ENCODE measurements around the gene MEPE.
A peak's percentile ranks its signal among the peaks of the same experiment; 100 is the strongest.

MEPE gene

GRCh38 chr4:87862236-87862635 lies 29.5 kb downstream of the MEPE start:
- WGBS = 91% methylated on average over 2 of the region's 2 CpGs
- H3K27me3 ChIP-seq (ENCODE audit: insufficient read depth, low read length) = no peaks in the 10 kb centered on the region

GRCh38 chr4:87863486-87863885 lies 30.7 kb downstream of the MEPE start:
- Histone ChIP-seq H3K9ac (ENCODE audit: low read depth, low read length) (no peak overlapping the region), H3K27ac (ENCODE audit: low read depth, low read length) (no peak overlapping the region), H3K27me3 (ENCODE audit: insufficient read depth, low read length) (no peaks in the 10 kb centered on the region), H3K4me3 (ENCODE audit: low read length) (no peak overlapping the region), H3K9me3 (ENCODE audit: insufficient read depth, low read depth, low read length) (peaks cover 10% of the 10 kb centered on the region), H3K4me1 (ENCODE audit: insufficient read depth, low read length) (peaks cover 37% of the 10 kb centered on the region), H3K36me3 (ENCODE audit: insufficient read depth, low read length) (no peaks in the 10 kb centered on the region; the same call in 1 of the 2 replicates)
- 88% methylated on average over 23 of the region's 23 CpGs for WGBS

More at GRCh38 chr4:87862236-87862635, 29.5 kb downstream of the MEPE start:
- Histone ChIP-seq H3K36me3 (ENCODE audit: insufficient read depth, low read length) (no peaks in the 10 kb centered on the region; the same call in 1 of the 2 replicates), H3K4me1 (ENCODE audit: insufficient read depth, low read length) (peaks cover 24% of the 10 kb centered on the region), H3K27ac (ENCODE audit: low read depth, low read length) (no peak overlapping the region), H3K4me3 (ENCODE audit: low read length) (no peak overlapping the region), H3K9ac (ENCODE audit: low read depth, low read length) (no peak overlapping the region), H3K9me3 (ENCODE audit: insufficient read depth, low read depth, low read length) (peaks cover 10% of the 10 kb centered on the region)

- H3K9ac ChIP-seq (ENCODE audit: low read depth, low read length) = no peak overlapping the region
- peak overlapping the region; percentile 96; the same call in 1 of the 2 replicates for H3K27ac ChIP-seq (ENCODE audit: low read depth, low read length)
- no peaks in the 10 kb centered on the region for H3K27me3 ChIP-seq (ENCODE audit: insufficient read depth, low read length)
- 97% methylated on average over 1 of the region's 2 CpGs for WGBS
- no peaks in the 10 kb centered on the region; the same call in 1 of the 2 replicates for H3K36me3 ChIP-seq (ENCODE audit: insufficient read depth, low read length)
- peaks cover 10% of the 10 kb centered on the region for H3K9me3 ChIP-seq (ENCODE audit: insufficient read depth, low read depth, low read length)
- peaks cover 40% of the 10 kb centered on the region for H3K4me1 ChIP-seq (ENCODE audit: insufficient read depth, low read length)
- H3K4me3 ChIP-seq (ENCODE audit: low read length) = no peak overlapping the region
These were observed 31.6 kb downstream of the MEPE start for GRCh38 chr4:87864321-87864720.

DNA sequence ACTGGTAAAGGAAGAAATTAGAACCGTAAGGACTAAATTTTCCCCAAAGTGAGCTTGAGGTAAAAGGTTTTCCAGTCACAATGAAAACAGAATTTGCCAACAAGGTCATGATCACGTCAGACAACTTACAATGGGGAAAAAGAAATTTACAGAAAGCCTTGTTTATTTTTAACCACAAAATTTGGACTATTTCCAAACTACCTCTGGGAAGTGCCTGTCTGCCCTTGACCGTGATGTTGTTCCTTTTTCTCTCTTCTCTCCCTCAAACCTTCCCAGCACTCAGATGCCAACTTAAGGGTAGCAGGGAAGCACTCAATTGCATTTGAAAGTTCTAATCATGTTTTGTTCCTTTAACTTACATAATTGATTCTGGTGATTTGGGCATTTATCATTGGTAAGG lies 32.5 kb downstream of the MEPE start:
- H3K36me3 ChIP-seq (ENCODE audit: insufficient read depth, low read length) = no peaks in the 10 kb centered on the region; the same call in 1 of the 2 replicates
- H3K4me3 ChIP-seq (ENCODE audit: low read length) = peak overlapping the region; percentile 31
- no peaks in the 10 kb centered on the region for H3K27me3 ChIP-seq (ENCODE audit: insufficient read depth, low read length)
- 51% methylated on average over 3 of the region's 3 CpGs for WGBS
- H3K4me1 ChIP-seq (ENCODE audit: insufficient read depth, low read length) = peaks cover 40% of the 10 kb centered on the region
- peak overlapping the region; percentile 72 for H3K9ac ChIP-seq (ENCODE audit: low read depth, low read length)
- H3K27ac ChIP-seq (ENCODE audit: low read depth, low read length) = peak overlapping the region; percentile 96
- H3K9me3 ChIP-seq (ENCODE audit: insufficient read depth, low read depth, low read length) = peaks cover 10% of the 10 kb centered on the region

- peaks cover 40% of the 10 kb centered on the region for H3K4me1 ChIP-seq (ENCODE audit: insufficient read depth, low read length)
- H3K27me3 ChIP-seq (ENCODE audit: insufficient read depth, low read length) = no peaks in the 10 kb centered on the region
- H3K9ac ChIP-seq (ENCODE audit: low read depth, low read length) = peak overlapping the region; percentile 72
- peaks cover 10% of the 10 kb centered on the region for H3K9me3 ChIP-seq (ENCODE audit: insufficient read depth, low read depth, low read length)
- peak overlapping the region; percentile 96 for H3K27ac ChIP-seq (ENCODE audit: low read depth, low read length)
- H3K36me3 ChIP-seq (ENCODE audit: insufficient read depth, low read length) = no peaks in the 10 kb centered on the region; the same call in 1 of the 2 replicates
- H3K4me3 ChIP-seq (ENCODE audit: low read length) = peak overlapping the region; percentile 31
- 3% methylated on average over 1 of the region's 1 CpG for WGBS
These were observed 33.3 kb downstream of the MEPE start for GRCh38 chr4:87865960-87866598.

DNA sequence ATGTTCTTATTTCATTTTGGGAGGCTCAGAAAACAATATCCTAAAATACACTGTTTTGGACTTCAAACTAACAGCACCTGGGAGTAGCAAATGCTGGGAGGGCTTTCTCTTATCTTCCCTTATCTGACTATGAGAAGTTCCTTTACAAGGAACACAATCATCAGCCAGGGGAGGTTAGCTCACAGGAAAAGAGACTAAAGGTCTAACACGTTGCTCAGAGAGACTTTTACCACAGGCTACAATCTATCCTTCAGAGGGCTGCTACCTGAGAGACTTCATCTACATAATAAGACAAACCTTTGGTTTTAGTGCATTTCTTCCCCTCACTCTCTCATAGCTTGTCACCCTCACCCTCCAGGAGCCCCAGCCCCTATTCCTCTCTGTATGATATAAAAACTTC lies 35.8 kb downstream of the MEPE start:
- no peaks in the 10 kb centered on the region; the same call in 1 of the 2 replicates for H3K36me3 ChIP-seq (ENCODE audit: insufficient read depth, low read length)
- no peaks in the 10 kb centered on the region for H3K27me3 ChIP-seq (ENCODE audit: insufficient read depth, low read length)
- H3K4me1 ChIP-seq (ENCODE audit: insufficient read depth, low read length) = peaks cover 43% of the 10 kb centered on the region
- peak overlapping the region; percentile 19; the same call in 1 of the 2 replicates for H3K27ac ChIP-seq (ENCODE audit: low read depth, low read length)
- H3K9me3 ChIP-seq (ENCODE audit: insufficient read depth, low read depth, low read length) = peaks cover 7% of the 10 kb centered on the region
- no peak overlapping the region for H3K4me3 ChIP-seq (ENCODE audit: low read length)
- WGBS = 37% methylated on average over 1 of the region's 1 CpG
- no peak overlapping the region for H3K9ac ChIP-seq (ENCODE audit: low read depth, low read length)

DNA sequence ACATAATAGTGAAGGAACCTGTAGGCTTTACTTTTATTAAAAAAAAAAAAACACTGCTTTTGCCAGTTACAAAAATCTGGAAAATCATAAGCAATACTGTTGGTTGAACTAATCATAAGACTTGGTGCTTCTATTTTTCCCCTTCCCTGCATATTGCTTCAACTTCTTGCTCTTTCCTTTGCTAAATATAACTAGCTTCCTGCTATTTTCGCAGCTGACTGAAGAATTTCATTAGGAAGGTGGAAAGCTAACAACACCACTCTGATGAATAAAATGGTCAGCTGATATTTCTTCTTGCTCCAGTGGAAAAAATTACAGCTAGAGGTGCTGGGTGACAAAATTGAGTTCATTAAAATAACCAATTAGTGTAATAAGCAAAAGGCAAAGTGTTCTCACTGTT lies 39.3 kb downstream of the MEPE start:
- H3K27ac ChIP-seq (ENCODE audit: low read depth, low read length) = no peak overlapping the region
- H3K9me3 ChIP-seq (ENCODE audit: insufficient read depth, low read depth, low read length) = no peaks in the 10 kb centered on the region
- no peak overlapping the region for H3K9ac ChIP-seq (ENCODE audit: low read depth, low read length)
- H3K36me3 ChIP-seq (ENCODE audit: insufficient read depth, low read length) = no peaks in the 10 kb centered on the region
- H3K4me1 ChIP-seq (ENCODE audit: insufficient read depth, low read length) = peaks cover 21% of the 10 kb centered on the region
- H3K4me3 ChIP-seq (ENCODE audit: low read length) = no peak overlapping the region
- H3K27me3 ChIP-seq (ENCODE audit: insufficient read depth, low read length) = no peaks in the 10 kb centered on the region
- 92% methylated on average over 1 of the region's 1 CpG for WGBS

DNA sequence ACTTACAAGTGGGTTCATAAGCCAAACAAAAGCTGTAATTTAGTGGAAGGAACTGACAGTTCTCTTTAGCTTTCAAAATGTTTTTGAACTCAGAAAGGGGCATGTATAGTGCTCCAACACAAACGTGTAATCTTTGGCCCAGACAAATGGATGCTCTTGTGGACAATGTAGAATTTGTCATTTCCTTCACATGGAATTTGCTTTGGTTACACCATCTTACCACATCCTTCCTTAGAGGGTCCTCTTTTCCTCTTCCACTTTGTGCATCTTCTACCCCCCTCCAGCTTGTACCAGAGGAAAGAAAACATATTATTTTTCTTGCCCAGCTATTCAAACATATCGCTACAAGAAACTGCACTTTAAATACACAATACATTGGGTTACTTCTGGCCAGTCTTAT lies 42.4 kb downstream of the MEPE start:
- no peak overlapping the region for H3K27ac ChIP-seq (ENCODE audit: low read depth, low read length)
- H3K27me3 ChIP-seq (ENCODE audit: insufficient read depth, low read length) = no peaks in the 10 kb centered on the region
- H3K4me1 ChIP-seq (ENCODE audit: insufficient read depth, low read length) = peaks cover 3% of the 10 kb centered on the region; the same call in 1 of the 2 replicates
- WGBS = 94% methylated on average over 2 of the region's 2 CpGs
- H3K9me3 ChIP-seq (ENCODE audit: insufficient read depth, low read depth, low read length) = no peaks in the 10 kb centered on the region
- H3K36me3 ChIP-seq (ENCODE audit: insufficient read depth, low read length) = no peaks in the 10 kb centered on the region
- no peak overlapping the region for H3K9ac ChIP-seq (ENCODE audit: low read depth, low read length)
- H3K4me3 ChIP-seq (ENCODE audit: low read length) = no peak overlapping the region

DNA sequence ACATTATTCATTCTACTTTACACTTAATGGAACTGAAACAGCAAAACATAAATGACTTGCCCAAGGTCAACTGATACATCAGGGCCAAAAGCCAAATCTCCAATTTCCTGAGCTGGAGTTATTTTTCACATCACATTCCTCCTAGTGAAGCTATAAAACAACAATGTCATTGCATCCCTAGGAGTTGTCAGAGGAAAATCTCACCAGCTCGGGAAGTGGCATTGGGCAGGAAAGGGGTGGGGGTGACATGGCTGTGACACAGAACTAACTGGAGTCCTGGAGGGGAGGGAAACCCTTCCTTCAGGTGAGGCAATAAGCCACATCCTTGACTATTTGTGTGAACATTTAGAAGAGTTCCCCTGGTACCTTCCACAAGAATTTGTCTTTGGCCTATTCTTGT lies 47.3 kb downstream of the MEPE start:
- Histone ChIP-seq H3K4me1 (ENCODE audit: insufficient read depth, low read length) (no peaks in the 10 kb centered on the region), H3K36me3 (ENCODE audit: insufficient read depth, low read length) (no peaks in the 10 kb centered on the region), H3K9me3 (ENCODE audit: insufficient read depth, low read depth, low read length) (no peaks in the 10 kb centered on the region), H3K9ac (ENCODE audit: low read depth, low read length) (no peak overlapping the region), H3K27me3 (ENCODE audit: insufficient read depth, low read length) (no peaks in the 10 kb centered on the region), H3K4me3 (ENCODE audit: low read length) (no peak overlapping the region), H3K27ac (ENCODE audit: low read depth, low read length) (no peak overlapping the region)
- WGBS = 77% methylated on average over 1 of the region's 1 CpG

DNA sequence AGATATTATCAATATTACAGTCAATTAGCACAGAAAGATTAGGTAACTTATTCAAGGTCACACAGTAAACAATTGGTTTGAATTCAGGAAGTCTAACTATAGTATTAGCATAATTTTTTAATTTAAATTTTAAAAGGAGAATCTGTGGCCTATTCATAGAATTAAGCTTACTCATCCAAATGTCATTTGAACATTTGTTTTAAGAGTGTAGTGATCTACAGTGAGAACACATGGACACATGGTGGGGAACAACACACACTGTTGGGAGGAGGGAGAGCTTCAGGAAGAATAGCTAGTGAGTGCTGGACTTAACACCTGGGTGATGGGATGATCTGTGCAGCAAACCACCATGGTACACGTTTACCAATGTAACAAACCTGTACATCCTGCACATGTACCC lies 48.3 kb downstream of the MEPE start:
- Histone ChIP-seq H3K9ac (ENCODE audit: low read depth, low read length) (no peak overlapping the region), H3K27ac (ENCODE audit: low read depth, low read length) (no peak overlapping the region), H3K4me3 (ENCODE audit: low read length) (no peak overlapping the region), H3K27me3 (ENCODE audit: insufficient read depth, low read length) (no peaks in the 10 kb centered on the region), H3K9me3 (ENCODE audit: insufficient read depth, low read depth, low read length) (no peaks in the 10 kb centered on the region), H3K4me1 (ENCODE audit: insufficient read depth, low read length) (no peaks in the 10 kb centered on the region), H3K36me3 (ENCODE audit: insufficient read depth, low read length) (no peaks in the 10 kb centered on the region)
- no CpG with 5 or more reads among the region's 1 CpG for WGBS

- Histone ChIP-seq H3K27me3 (ENCODE audit: insufficient read depth, low read length) (no peaks in the 10 kb centered on the region), H3K9me3 (ENCODE audit: insufficient read depth, low read depth, low read length) (no peaks in the 10 kb centered on the region), H3K27ac (ENCODE audit: low read depth, low read length) (no peak overlapping the region), H3K9ac (ENCODE audit: low read depth, low read length) (no peak overlapping the region), H3K36me3 (ENCODE audit: insufficient read depth, low read length) (no peaks in the 10 kb centered on the region), H3K4me1 (ENCODE audit: insufficient read depth, low read length) (no peaks in the 10 kb centered on the region), H3K4me3 (ENCODE audit: low read length) (no peak overlapping the region)
- WGBS = 96% methylated on average over 1 of the region's 1 CpG
These were observed 49.6 kb downstream of the MEPE start for GRCh38 chr4:87882321-87882720.
